Astrocyte (in vitro differentiated cells and primary cell): ENCODE results near the gene LRCH2. TPM values are rescaled to one million over a fixed set of nuclear protein-coding genes. Genes with fewer than 3 reads are reported as not detected.

ENCODE experiments used
- DNase-seq: peaks from one replicate; pipeline ENCODE4 v3.0.0-alpha.2; 2010; ENCODE audit warnings: low read depth
- FAIRE-seq: peaks from 2 replicates; lab custom pipeline; 2011; peaks lifted over from hg19 to GRCh38; lab: Jason Lieb, UNC
- H2AFZ ChIP-seq: 2 replicates; pipeline ENCODE4 v1.6.0; 2012; ENCODE audit warnings: low read depth, low read length, inconsistent platforms
- H3K27ac ChIP-seq: 2 replicates; pipeline ENCODE4 v1.5.1; 2011; ENCODE audit warnings: low read depth, low read length, inconsistent platforms
- H3K27me3 ChIP-seq: 2 replicates; pipeline ENCODE4 v1.6.0; 2011; ENCODE audit warnings: low read length, inconsistent platforms; ENCODE audit not compliant: insufficient read depth
- H3K36me3 ChIP-seq: 2 replicates; pipeline ENCODE4 v1.5.1; 2011; ENCODE audit warnings: low read length, inconsistent platforms; ENCODE audit not compliant: insufficient read depth
- H3K4me1 ChIP-seq: 2 replicates; pipeline ENCODE4 v1.5.1; 2011; ENCODE audit warnings: low read length, inconsistent platforms; ENCODE audit not compliant: insufficient read depth
- H3K4me2 ChIP-seq: 2 replicates; pipeline ENCODE4 v1.6.0; 2012; ENCODE audit warnings: low read length, inconsistent platforms
- H3K4me3 ChIP-seq: 2 replicates; pipeline ENCODE4 v1.5.1; 2011; ENCODE audit warnings: low read depth, mild to moderate bottlenecking, low read length, inconsistent platforms; ENCODE audit not compliant: insufficient read depth
- H3K79me2 ChIP-seq: 2 replicates; pipeline ENCODE4 v1.6.0; 2012; ENCODE audit warnings: mild to moderate bottlenecking, low read length, inconsistent platforms; ENCODE audit not compliant: insufficient read depth
- H3K9ac ChIP-seq: 2 replicates; pipeline ENCODE4 v1.6.0; 2012; ENCODE audit warnings: mild to moderate bottlenecking, low read length, inconsistent platforms
- H3K9me3 ChIP-seq: 2 replicates; pipeline ENCODE4 v1.5.1; 2012; ENCODE audit warnings: low read depth, mild to moderate bottlenecking, low read length, inconsistent platforms; ENCODE audit not compliant: insufficient read depth
- H4K20me1 ChIP-seq: 2 replicates; pipeline ENCODE4 v1.6.0; 2012; ENCODE audit warnings: low read length, inconsistent platforms; ENCODE audit not compliant: insufficient read depth
- H3K27ac Mint-ChIP-seq: one replicate; pipeline ENCODE4 v1.8.0; 2021; ENCODE audit warnings: mild to moderate bottlenecking, mixed read lengths; ENCODE audit not compliant: unreplicated experiment
- H3K27me3 Mint-ChIP-seq: one replicate; pipeline ENCODE4 v1.8.0; 2021; ENCODE audit warnings: low read depth, mixed read lengths; ENCODE audit not compliant: unreplicated experiment
- H3K36me3 Mint-ChIP-seq: one replicate; pipeline ENCODE4 v1.8.0; 2021; ENCODE audit warnings: low read depth, mixed read lengths; ENCODE audit not compliant: unreplicated experiment
- H3K4me1 Mint-ChIP-seq: one replicate; pipeline ENCODE4 v1.8.0; 2021; ENCODE audit warnings: low read depth, mixed read lengths; ENCODE audit not compliant: unreplicated experiment
- H3K4me3 Mint-ChIP-seq: one replicate; pipeline ENCODE4 v1.8.0; 2021; ENCODE audit warnings: mild to moderate bottlenecking, moderate library complexity, mixed read lengths; ENCODE audit not compliant: unreplicated experiment
- H3K9me3 Mint-ChIP-seq: one replicate; pipeline ENCODE4 v1.8.0; 2021; ENCODE audit warnings: mild to moderate bottlenecking, mixed read lengths; ENCODE audit not compliant: unreplicated experiment
- EZH2 ChIP-seq: IDR thresholded peaks from 2 replicates; pipeline ENCODE4 v1.6.1; 2012; ENCODE audit warnings: mild to moderate bottlenecking, low read length, inconsistent platforms; ENCODE audit not compliant: insufficient read depth
- total RNA-seq: library from RNA; stranded (reverse); gene quantifications from 2 replicates; pipeline ENCODE4 v1.2.1, GENCODE V29; 2021
- TF ChIP-seq, protein P1 (sequence below): IDR thresholded peaks from 2 replicates; pipeline ENCODE4 v1.5.1; 2011; ENCODE audit warnings: low read depth, mild to moderate bottlenecking, inconsistent platforms, low read length, moderate library complexity; ENCODE audit not compliant: insufficient read depth

LRCH2 gene
- total RNA-seq, 1 donor from 2014 or later: 5.8 TPM

DNA sequence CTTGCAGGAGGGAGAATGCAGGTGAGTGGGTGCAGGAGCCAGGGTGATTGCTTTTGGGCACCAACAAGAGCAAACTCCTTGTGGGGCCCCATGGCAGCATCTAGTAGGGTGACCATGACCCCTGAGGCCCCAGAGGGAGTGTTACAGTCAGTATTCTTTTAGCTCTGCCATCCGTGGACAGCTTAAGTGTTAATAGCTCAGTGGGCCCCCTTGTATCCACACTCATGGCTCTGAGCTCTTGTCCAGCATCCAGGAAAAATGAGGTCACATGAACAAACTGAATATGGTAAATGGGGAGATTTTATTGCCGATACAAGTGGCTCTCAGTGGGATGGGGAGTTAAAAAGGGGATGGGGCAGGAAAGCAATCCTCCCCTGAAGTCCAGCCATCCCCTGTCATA lies 27.3 kb upstream of the LRCH2 start:
- H3K4me2 ChIP-seq: no peak overlapping the region
- no peaks in the 10 kb centered on the region for H4K20me1 ChIP-seq
- no peaks in the 10 kb centered on the region for H3K4me1 ChIP-seq
- no peaks in the 10 kb centered on the region for H3K27me3 ChIP-seq
- H3K27ac ChIP-seq: no peak overlapping the region
- no peak overlapping the region for H2AFZ ChIP-seq
- H3K9me3 ChIP-seq: no peaks in the 10 kb centered on the region
- DNase-seq: no peak
- no peak for FAIRE-seq
- no peak overlapping the region for H3K9ac ChIP-seq
- Mint-ChIP-seq H3K27me3 (no peaks in the 10 kb centered on the region), H3K4me1 (peaks cover 2% of the 10 kb centered on the region), H3K9me3 (no peaks in the 10 kb centered on the region), H3K27ac (no peak overlapping the region), H3K36me3 (no peaks in the 10 kb centered on the region), H3K4me3 (no peak overlapping the region)
- no peak overlapping the region for H3K4me3 ChIP-seq
- no peak for TF ChIP-seq EZH2
- TF ChIP-seq, protein P1, sequence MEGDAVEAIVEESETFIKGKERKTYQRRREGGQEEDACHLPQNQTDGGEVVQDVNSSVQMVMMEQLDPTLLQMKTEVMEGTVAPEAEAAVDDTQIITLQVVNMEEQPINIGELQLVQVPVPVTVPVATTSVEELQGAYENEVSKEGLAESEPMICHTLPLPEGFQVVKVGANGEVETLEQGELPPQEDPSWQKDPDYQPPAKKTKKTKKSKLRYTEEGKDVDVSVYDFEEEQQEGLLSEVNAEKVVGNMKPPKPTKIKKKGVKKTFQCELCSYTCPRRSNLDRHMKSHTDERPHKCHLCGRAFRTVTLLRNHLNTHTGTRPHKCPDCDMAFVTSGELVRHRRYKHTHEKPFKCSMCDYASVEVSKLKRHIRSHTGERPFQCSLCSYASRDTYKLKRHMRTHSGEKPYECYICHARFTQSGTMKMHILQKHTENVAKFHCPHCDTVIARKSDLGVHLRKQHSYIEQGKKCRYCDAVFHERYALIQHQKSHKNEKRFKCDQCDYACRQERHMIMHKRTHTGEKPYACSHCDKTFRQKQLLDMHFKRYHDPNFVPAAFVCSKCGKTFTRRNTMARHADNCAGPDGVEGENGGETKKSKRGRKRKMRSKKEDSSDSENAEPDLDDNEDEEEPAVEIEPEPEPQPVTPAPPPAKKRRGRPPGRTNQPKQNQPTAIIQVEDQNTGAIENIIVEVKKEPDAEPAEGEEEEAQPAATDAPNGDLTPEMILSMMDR: no peak
- no peaks in the 10 kb centered on the region for H3K79me2 ChIP-seq
- no peaks in the 10 kb centered on the region for H3K36me3 ChIP-seq

- no peak for FAIRE-seq
- H3K4me1 Mint-ChIP-seq: peaks cover 2% of the 10 kb centered on the region
These were observed 26.4 kb upstream of the LRCH2 start for GRCh38 chrX:115260330-115260729.

More at GRCh38 chrX:115260330-115260729, 26.4 kb upstream of the LRCH2 start:
- Histone ChIP-seq H3K79me2 (no peaks in the 10 kb centered on the region), H3K9ac (no peak overlapping the region), H3K27me3 (no peaks in the 10 kb centered on the region), H2AFZ (no peak overlapping the region), H3K4me1 (no peaks in the 10 kb centered on the region), H3K4me3 (no peak overlapping the region), H3K9me3 (no peaks in the 10 kb centered on the region), H4K20me1 (no peaks in the 10 kb centered on the region), H3K27ac (no peak overlapping the region), H3K36me3 (no peaks in the 10 kb centered on the region), H3K4me2 (no peak overlapping the region)
- TF ChIP-seq, protein P1: no peak
- no peak for TF ChIP-seq EZH2
- Mint-ChIP-seq H3K27me3 (no peaks in the 10 kb centered on the region), H3K27ac (no peak overlapping the region), H3K36me3 (no peaks in the 10 kb centered on the region), H3K9me3 (no peaks in the 10 kb centered on the region), H3K4me3 (no peak overlapping the region)
- DNase-seq: peak; percentile 36
